Ammon's horn (tissue), 1 donor: ENCODE results near the gene SERPINI2.
A peak's percentile ranks its signal among the peaks of the same experiment; 100 is the strongest.
"Not testable (repeated sequence)": the region's sequence is repeated elsewhere in the genome, so short reads cannot be mapped to it uniquely, and the experiment has no call there.

Experiments
- DNase-seq: peaks from one replicate; pipeline ENCODE4 v3.0.0-alpha.2; 2016; ENCODE audit warnings: low spot score

Gene SERPINI2

GRCh38 chr3:167450195-167450594 is 23.6 kb downstream of the SERPINI2 start:
- no peak for DNase-seq

GRCh38 chr3:167445491-167445890 is 28.4 kb downstream of the SERPINI2 start:
- DNase-seq, result no peak

- DNase-seq, result no peak
Observed at GRCh38 chr3:167441256-167441655, 32.6 kb downstream of the SERPINI2 start.

GRCh38 chr3:167437428-167438139 is 36.3 kb downstream of the SERPINI2 start:
- DNase-seq, result no peak

GRCh38 chr3:167426962-167427361 is 46.9 kb downstream of the SERPINI2 start:
- not testable (repeated sequence) for DNase-seq

GRCh38 chr3:167422396-167422795 is 51.4 kb downstream of the SERPINI2 start:
- DNase-seq, result not testable (repeated sequence)

GRCh38 chr3:167409611-167410010 is 64.2 kb downstream of the SERPINI2 start:
- DNase-seq, result no peak

GRCh38 chr3:167406876-167407492 is 66.9 kb downstream of the SERPINI2 start:
- DNase-seq, result peak; percentile 89

- DNase-seq, result no peak
Observed at GRCh38 chr3:167397826-167398225, 76.0 kb downstream of the SERPINI2 start.

GRCh38 chr3:167396075-167396474 is 77.8 kb downstream of the SERPINI2 start:
- DNase-seq, result no peak

- no peak for DNase-seq
Observed at GRCh38 chr3:167394003-167394402, 79.8 kb downstream of the SERPINI2 start.
